Measurements from ENCODE around the gene FKBP1C. TPM values are rescaled to one million over a fixed set of nuclear protein-coding genes. Genes with fewer than 3 reads are reported as not detected.
A peak's percentile ranks its signal among the peaks of the same experiment; 100 is the strongest.
"Not testable (repeated sequence)": the region's sequence is repeated elsewhere in the genome, so short reads cannot be mapped to it uniquely, and the experiment has no call there.

FKBP1C gene
- polyA plus RNA-seq, 3 donors = 0.15 to 0.44 (median 0.27) TPM

GRCh38 chr6:63224179-63224578 is 12.9 kb downstream of the FKBP1C start:
- Histone ChIP-seq H4K20me1 (ENCODE audit: insufficient read depth, low read length) (no peaks in the 10 kb centered on the region), H3K27me3 (ENCODE audit: control insufficient read depth in 2 of 2, insufficient read depth in 2 of 2, low read length in 2 of 2) (no peaks in the 10 kb centered on the region), H3K79me2 (ENCODE audit: insufficient read depth, low read length) (no peaks in the 10 kb centered on the region), H3K4me1 (ENCODE audit: control insufficient read depth in 1 of 2, insufficient read depth in 2 of 2, low read length in 2 of 2) (no peaks in the 10 kb centered on the region), H3K9me3 (replicated peaks in 1 of 2; ENCODE audit: control insufficient read depth in 1 of 2, insufficient read depth in 1 of 2, low read length in 2 of 2) (peaks cover 0 to 15% of the 10 kb centered on the region in 2 donors), H3K27ac (ENCODE audit: low read depth in 1 of 2, low read length in 2 of 2) (no peak overlapping the region), H2AFZ (ENCODE audit: insufficient read depth, low read depth, low read length, poor library complexity, severe bottlenecking) (no peak overlapping the region), H3K4me3 (replicated peaks in 1 of 3; ENCODE audit: low read depth in 2 of 3, low read length in 3 of 3) (no peak overlapping the region), H3K36me3 (replicated peaks in 1 of 2; ENCODE audit: control insufficient read depth in 1 of 2, insufficient read depth in 2 of 2, low read length in 2 of 2) (no peaks in the 10 kb centered on the region), H3K4me2 (replicated peaks; ENCODE audit: extremely low read depth, low read length, poor library complexity, severe bottlenecking) (no peak overlapping the region), H3K9ac (ENCODE audit: insufficient read depth, low read length, poor library complexity, severe bottlenecking) (no peak overlapping the region)
- TF ChIP-seq CTCF (IDR thresholded peaks at IDR 0.05) = no peak
- peaks cover 0 to 16% (median 15%) of the 10 kb centered on the region in 7 donors for H3K9me3 Mint-ChIP-seq
- no peaks in the 10 kb centered on the region for H3K36me3 Mint-ChIP-seq
- intact Hi-C loops (cut with micrococcal nuclease) = no loop called here
- H3K4me3 Mint-ChIP-seq = no peak overlapping the region
- DNase-seq = no peak
- no peaks in the 10 kb centered on the region for H3K27me3 Mint-ChIP-seq (ENCODE audit: low read depth in 3 of 3)
- no CpG with 5 or more reads among the region's 2 CpGs for WGBS (ENCODE audit: insufficient coverage)
- no peaks in the 10 kb centered on the region for H3K4me1 Mint-ChIP-seq
- H3K27ac Mint-ChIP-seq = no peak overlapping the region

- not testable (repeated sequence) for H3K27me3 Mint-ChIP-seq (ENCODE audit: low read depth in 3 of 3)
Observed at GRCh38 chr6:63225987-63226386, 14.7 kb downstream of the FKBP1C start.

GRCh38 chr6:63227928-63228894 is 16.9 kb downstream of the FKBP1C start:
- H4K20me1 ChIP-seq (ENCODE audit: insufficient read depth, low read length); H3K27me3 Mint-ChIP-seq (ENCODE audit: low read depth in 3 of 3); H3K4me3 Mint-ChIP-seq; H3K4me1 Mint-ChIP-seq; H3K4me3 ChIP-seq (replicated peaks in 1 of 3; ENCODE audit: low read depth in 2 of 3, low read length in 3 of 3); H3K9ac ChIP-seq (ENCODE audit: insufficient read depth, low read length, poor library complexity, severe bottlenecking); H3K4me1 ChIP-seq (ENCODE audit: control insufficient read depth in 1 of 2, insufficient read depth in 2 of 2, low read length in 2 of 2); H2AFZ ChIP-seq (ENCODE audit: insufficient read depth, low read depth, low read length, poor library complexity, severe bottlenecking); H3K36me3 Mint-ChIP-seq; H3K4me2 ChIP-seq (replicated peaks; ENCODE audit: extremely low read depth, low read length, poor library complexity, severe bottlenecking); H3K27ac ChIP-seq (ENCODE audit: low read depth in 1 of 2, low read length in 2 of 2); H3K27me3 ChIP-seq (ENCODE audit: control insufficient read depth in 2 of 2, insufficient read depth in 2 of 2, low read length in 2 of 2); H3K79me2 ChIP-seq (ENCODE audit: insufficient read depth, low read length); intact Hi-C loops (cut with micrococcal nuclease); DNase-seq; H3K36me3 ChIP-seq (replicated peaks in 1 of 2; ENCODE audit: control insufficient read depth in 1 of 2, insufficient read depth in 2 of 2, low read length in 2 of 2): not testable (repeated sequence)
- peak overlapping the region in 1 of 7 donors; percentile 8 for H3K27ac Mint-ChIP-seq
- 95% methylated on average over 19 of the region's 32 CpGs for WGBS (ENCODE audit: insufficient coverage)
- H3K9me3 ChIP-seq (replicated peaks in 1 of 2; ENCODE audit: control insufficient read depth in 1 of 2, insufficient read depth in 1 of 2, low read length in 2 of 2) = peaks cover 7 to 27% of the 10 kb centered on the region in 2 donors
- H3K9me3 Mint-ChIP-seq = peaks cover 4 to 25% (median 21%) of the 10 kb centered on the region in 7 donors

More at GRCh38 chr6:63225987-63226386, 14.7 kb downstream of the FKBP1C start:
- H3K4me1 ChIP-seq (ENCODE audit: control insufficient read depth in 1 of 2, insufficient read depth in 2 of 2, low read length in 2 of 2); H3K4me1 Mint-ChIP-seq; H2AFZ ChIP-seq (ENCODE audit: insufficient read depth, low read depth, low read length, poor library complexity, severe bottlenecking); DNase-seq; intact Hi-C loops (cut with micrococcal nuclease); H3K4me2 ChIP-seq (replicated peaks; ENCODE audit: extremely low read depth, low read length, poor library complexity, severe bottlenecking); H4K20me1 ChIP-seq (ENCODE audit: insufficient read depth, low read length); H3K4me3 Mint-ChIP-seq; H3K9ac ChIP-seq (ENCODE audit: insufficient read depth, low read length, poor library complexity, severe bottlenecking); H3K36me3 Mint-ChIP-seq; H3K27me3 ChIP-seq (ENCODE audit: control insufficient read depth in 2 of 2, insufficient read depth in 2 of 2, low read length in 2 of 2); H3K4me3 ChIP-seq (replicated peaks in 1 of 3; ENCODE audit: low read depth in 2 of 3, low read length in 3 of 3); H3K36me3 ChIP-seq (replicated peaks in 1 of 2; ENCODE audit: control insufficient read depth in 1 of 2, insufficient read depth in 2 of 2, low read length in 2 of 2); H3K27ac Mint-ChIP-seq; H3K27ac ChIP-seq (ENCODE audit: low read depth in 1 of 2, low read length in 2 of 2); H3K79me2 ChIP-seq (ENCODE audit: insufficient read depth, low read length): not testable (repeated sequence)
- H3K9me3 Mint-ChIP-seq = peaks cover 4 to 25% (median 20%) of the 10 kb centered on the region in 7 donors
- WGBS (ENCODE audit: insufficient coverage) = no CpG with 5 or more reads among the region's 4 CpGs
- peaks cover 7 to 27% of the 10 kb centered on the region in 2 donors for H3K9me3 ChIP-seq (replicated peaks in 1 of 2; ENCODE audit: control insufficient read depth in 1 of 2, insufficient read depth in 1 of 2, low read length in 2 of 2)

GRCh38 chr6:63230027-63230426 is 18.8 kb downstream of the FKBP1C start:
- H3K4me2 ChIP-seq (replicated peaks; ENCODE audit: extremely low read depth, low read length, poor library complexity, severe bottlenecking); H4K20me1 ChIP-seq (ENCODE audit: insufficient read depth, low read length); H2AFZ ChIP-seq (ENCODE audit: insufficient read depth, low read depth, low read length, poor library complexity, severe bottlenecking); H3K79me2 ChIP-seq (ENCODE audit: insufficient read depth, low read length); H3K27ac ChIP-seq (ENCODE audit: low read depth in 1 of 2, low read length in 2 of 2); H3K4me1 Mint-ChIP-seq; H3K27ac Mint-ChIP-seq; DNase-seq; H3K27me3 ChIP-seq (ENCODE audit: control insufficient read depth in 2 of 2, insufficient read depth in 2 of 2, low read length in 2 of 2); H3K4me3 Mint-ChIP-seq; H3K4me3 ChIP-seq (replicated peaks in 1 of 3; ENCODE audit: low read depth in 2 of 3, low read length in 3 of 3); intact Hi-C loops (cut with micrococcal nuclease); H3K36me3 ChIP-seq (replicated peaks in 1 of 2; ENCODE audit: control insufficient read depth in 1 of 2, insufficient read depth in 2 of 2, low read length in 2 of 2); H3K36me3 Mint-ChIP-seq; H3K4me1 ChIP-seq (ENCODE audit: control insufficient read depth in 1 of 2, insufficient read depth in 2 of 2, low read length in 2 of 2); H3K27me3 Mint-ChIP-seq (ENCODE audit: low read depth in 3 of 3); H3K9ac ChIP-seq (ENCODE audit: insufficient read depth, low read length, poor library complexity, severe bottlenecking): not testable (repeated sequence)
- peaks cover 7 to 27% of the 10 kb centered on the region in 2 donors for H3K9me3 ChIP-seq (replicated peaks in 1 of 2; ENCODE audit: control insufficient read depth in 1 of 2, insufficient read depth in 1 of 2, low read length in 2 of 2)
- peaks cover 9 to 29% (median 24%) of the 10 kb centered on the region in 7 donors for H3K9me3 Mint-ChIP-seq
- WGBS (ENCODE audit: insufficient coverage) = 98% methylated on average over 8 of the region's 13 CpGs

Measured in CD14-positive monocyte (primary cell).